A549 (cell line): ENCODE measurements around the gene MUC3A. TPM values are rescaled to one million over a fixed set of nuclear protein-coding genes. Genes with fewer than 3 reads are reported as not detected.
"Not testable (repeated sequence)": the region's sequence is repeated elsewhere in the genome, so short reads cannot be mapped to it uniquely, and the experiment has no call there.

Experiments used
- ATAC-seq, 2 experiments: fragments of 200-7000 bp in 1 of 2; fragments of >200 bp in 1 of 2; cut with Nextera tagmentation in 1 of 2; cut with Tn5 transposase in 1 of 2; 3 replicates each; pipeline versions ENCODE4 v1.8.0 to v1.9.1; 2018 to 2020; ENCODE audit warnings: mild to moderate bottlenecking in 1 of 2, moderate library complexity in 1 of 2
- CTCF ChIA-PET: fragments of 300-600 bp; sonication (Branson Sonifier 250); formaldehyde crosslinking; extraction: SDS; loops from one replicate; lab custom pipeline; 2021; ENCODE audit warnings: antibody characterized with exemption, inconsistent platforms; lab: Yijun Ruan, JAX
- POLR2A ChIA-PET: fragments of 350-600 bp; formaldehyde crosslinking; extraction: SDS; loops from one replicate; lab custom pipeline; 2021; ENCODE audit warnings: antibody characterized with exemption, inconsistent platforms; lab: Yijun Ruan, JAX
- DNase-seq, 2 experiments: peaks; one replicate each; pipeline versions ENCODE4 v3.0.0 to v3.0.0-alpha.2; 2011 to 2016; ENCODE audit warnings: low read depth in 1 of 2, low spot score in 1 of 2
- FAIRE-seq: peaks from 2 replicates; lab custom pipeline; 2011; peaks lifted over from hg19 to GRCh38; lab: Jason Lieb, UNC
- H3K27ac ChIP-seq, 2 experiments: fragments of >200 bp; sonication (Bioruptor Twin); formaldehyde crosslinking; 3 replicates each; pipeline ENCODE4 v1.5.1; 2016 to 2017
- H3K4me1 ChIP-seq: fragments of >200 bp; sonication (Bioruptor Twin); formaldehyde crosslinking; 3 replicates; pipeline ENCODE4 v1.6.1; 2016
- H3K4me2 ChIP-seq: fragments of >200 bp; sonication (Bioruptor Twin); formaldehyde crosslinking; 3 replicates; pipeline ENCODE4 v1.6.1; 2016
- H3K4me3 ChIP-seq: fragments of >200 bp; sonication (Bioruptor Twin); formaldehyde crosslinking; 3 replicates; pipeline ENCODE4 v1.5.1; 2016
- H3K9me3 ChIP-seq: fragments of >200 bp; sonication (Bioruptor Twin); formaldehyde crosslinking; 3 replicates; pipeline ENCODE4 v1.6.1; 2016
- CEBPB ChIP-seq, 2 experiments: fragments of >200 bp in 1 of 2; sonication (Bioruptor Twin) in 1 of 2; formaldehyde crosslinking in 1 of 2; IDR thresholded peaks; 2 replicates each; pipeline ENCODE4 v1.6.1; 2012 to 2016
- CHD2 ChIP-seq: fragments of 150-350 bp; IDR thresholded peaks from 2 replicates; pipeline ENCODE4 v1.6.1; 2014; ENCODE audit warnings: low read length; ENCODE audit not compliant: partially characterized antibody
- ESRRA ChIP-seq: fragments of 150-350 bp; IDR thresholded peaks from 2 replicates; pipeline ENCODE4 v1.6.1; 2014; ENCODE audit warnings: mild to moderate bottlenecking, low read length, borderline replicate concordance
- FOSL2 ChIP-seq, 2 experiments: fragments of 450-650 bp in 1 of 2; fragments of >200 bp in 1 of 2; sonication (Bioruptor Twin) in 1 of 2; formaldehyde crosslinking; IDR thresholded peaks; 2 replicates each; pipeline versions ENCODE4 v1.5.0 to v1.6.1; 2016 to 2020; ENCODE audit warnings: mild to moderate bottlenecking in 1 of 2, moderate library complexity in 1 of 2
- GATA3 ChIP-seq: IDR thresholded peaks from 2 replicates; pipeline ENCODE4 v1.6.1; 2012; ENCODE audit warnings: borderline replicate concordance
- HOXB13 ChIP-seq: fragments of 250-450 bp; sonication (Bioruptor Pico); IDR thresholded peaks from 2 replicates; pipeline ENCODE4 v1.5.0; 2020; ENCODE audit warnings: low read depth, mild to moderate bottlenecking, moderate library complexity
- MAFK ChIP-seq: fragments of 450-650 bp; IDR thresholded peaks from 2 replicates; pipeline ENCODE4 v1.6.1; 2014; ENCODE audit not compliant: partially characterized antibody
- POLR2A ChIP-seq: IDR thresholded peaks from 2 replicates; pipeline ENCODE4 v1.6.1; 2012; ENCODE audit warnings: mild to moderate bottlenecking, low read length
- RARB ChIP-seq: fragments of 250-450 bp; sonication (Bioruptor Pico); IDR thresholded peaks from 2 replicates; pipeline ENCODE4 v1.8.0; 2021; ENCODE audit warnings: mild to moderate bottlenecking, moderate library complexity
- RFX5 ChIP-seq: fragments of 450-650 bp; IDR thresholded peaks from 2 replicates; pipeline ENCODE4 v1.7.1; 2014; ENCODE audit warnings: antibody characterized with exemption, mild to moderate bottlenecking, moderate library complexity
- SMC3 ChIP-seq: fragments of >200 bp; sonication (Bioruptor Twin); formaldehyde crosslinking; IDR thresholded peaks from 3 replicates; pipeline ENCODE4 v1.6.1; 2018; ENCODE audit warnings: inconsistent platforms
- SREBF2 ChIP-seq: fragments of 450-650 bp; IDR thresholded peaks from 2 replicates; pipeline ENCODE4 v1.6.1; 2014; ENCODE audit warnings: mild to moderate bottlenecking, moderate library complexity
- TP53 ChIP-seq: fragments of 250-450 bp; sonication (Bioruptor Pico); IDR thresholded peaks from 2 replicates; pipeline ENCODE4 v1.5.0; 2021; ENCODE audit warnings: mild to moderate bottlenecking, moderate library complexity
- ZNF302 ChIP-seq: fragments of 250-450 bp; sonication (Bioruptor Pico); IDR thresholded peaks from 2 replicates; pipeline ENCODE4 v1.9.0; 2021; ENCODE audit warnings: inconsistent platforms, mild to moderate bottlenecking, moderate library complexity
- WGBS: methylation state at CpG from one replicate; pipeline ENCODE4 v1.1.6; 2017; ENCODE audit errors: missing lambda C conversion rate; 5-methylcytosine and 5-hydroxymethylcytosine counted together
- polyA plus RNA-seq, 4 experiments: library from polyadenylated mRNA; depleted of rRNA in 3 of 4; stranded (reverse); fragments of >200 nt; fragmentation: RNase III in 1 of 4; extraction: RNeasy Plus Mini Kit Qiagen cat#74134 plus additional on column Dnase treatment in 1 of 4; gene quantifications; 2 replicates in 3 of 4; 3 replicates in 1 of 4; pipeline ENCODE4 v1.2.3, GENCODE V29; 2011 to 2017
- TF ChIP-seq, protein P1 (sequence below): fragments of >200 bp; sonication (Bioruptor Twin); formaldehyde crosslinking; IDR thresholded peaks from 3 replicates; pipeline ENCODE4 v1.6.1; 2016
- TF ChIP-seq, protein P2 (sequence below): fragments of >200 bp; sonication (Bioruptor Twin); formaldehyde crosslinking; IDR thresholded peaks from 3 replicates; pipeline ENCODE4 v1.5.1; 2016
- TF ChIP-seq, protein P3 (sequence below): IDR thresholded peaks from 2 replicates; pipeline ENCODE4 v1.6.1; 2012
- TF ChIP-seq, protein P4 (sequence below): IDR thresholded peaks from 2 replicates; pipeline ENCODE4 v1.6.1; 2012

MUC3A gene
- polyA plus RNA-seq, 2 of the 4 experiments (the other 2 are of a cell fraction): 4.0 to 6.9 TPM

DNA sequence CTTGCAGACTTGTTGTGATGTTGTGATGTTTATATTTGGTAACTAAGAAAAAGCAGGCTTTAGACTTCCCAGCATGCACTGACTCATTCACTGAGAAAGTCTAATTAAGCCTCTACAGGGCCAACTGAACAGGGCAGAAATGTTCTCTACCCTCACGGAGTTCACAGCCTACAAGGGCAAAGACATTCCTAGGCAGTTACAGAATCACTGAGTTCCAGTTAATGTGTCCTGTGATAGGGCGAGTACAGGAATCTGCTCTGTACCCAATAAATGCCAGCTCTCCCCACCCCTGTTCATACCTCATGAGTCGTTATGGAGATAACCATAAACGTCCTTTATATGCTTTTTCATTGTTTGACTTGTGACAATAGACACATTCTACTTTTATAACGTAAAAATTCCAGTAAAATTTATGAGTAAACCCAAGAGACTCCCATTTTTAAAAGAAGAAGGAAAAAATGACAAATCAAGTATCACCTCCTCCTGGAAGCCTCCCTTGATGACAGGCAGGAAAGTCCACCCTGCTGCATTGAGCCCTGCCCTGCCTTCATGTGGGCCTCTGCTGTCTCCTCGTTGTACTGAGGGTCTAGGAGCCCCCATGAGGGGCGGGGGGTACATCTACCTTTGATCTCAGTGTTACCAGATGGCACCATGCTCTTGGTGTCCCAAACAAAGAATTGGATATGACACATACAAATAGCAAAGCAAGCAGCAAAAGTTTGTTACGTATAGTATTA lies 34.3 kb downstream of the MUC3A start (continued):
- TF ChIP-seq GATA3 (peak; percentile 37; the same call in 1 of the 2 replicates), RFX5 (peak; percentile 89; the same call in 1 of the 2 replicates), SREBF2 (no peak), SMC3 (no peak), POLR2A (no peak), ZNF302 (CRISPR knock-in tag) (no peak), CEBPB (IDR thresholded peaks at IDR 0.05) (no peak), RARB (CRISPR knock-in tag) (no peak), MAFK (peak; percentile 23), CHD2 (no peak), HOXB13 (CRISPR knock-in tag) (no peak), TP53 (no peak), ESRRA (no peak)
- TF ChIP-seq, protein P1, sequence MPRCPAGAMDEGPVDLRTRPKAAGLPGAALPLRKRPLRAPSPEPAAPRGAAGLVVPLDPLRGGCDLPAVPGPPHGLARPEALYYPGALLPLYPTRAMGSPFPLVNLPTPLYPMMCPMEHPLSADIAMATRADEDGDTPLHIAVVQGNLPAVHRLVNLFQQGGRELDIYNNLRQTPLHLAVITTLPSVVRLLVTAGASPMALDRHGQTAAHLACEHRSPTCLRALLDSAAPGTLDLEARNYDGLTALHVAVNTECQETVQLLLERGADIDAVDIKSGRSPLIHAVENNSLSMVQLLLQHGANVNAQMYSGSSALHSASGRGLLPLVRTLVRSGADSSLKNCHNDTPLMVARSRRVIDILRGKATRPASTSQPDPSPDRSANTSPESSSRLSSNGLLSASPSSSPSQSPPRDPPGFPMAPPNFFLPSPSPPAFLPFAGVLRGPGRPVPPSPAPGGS: no peak
- TF ChIP-seq, protein P2, sequence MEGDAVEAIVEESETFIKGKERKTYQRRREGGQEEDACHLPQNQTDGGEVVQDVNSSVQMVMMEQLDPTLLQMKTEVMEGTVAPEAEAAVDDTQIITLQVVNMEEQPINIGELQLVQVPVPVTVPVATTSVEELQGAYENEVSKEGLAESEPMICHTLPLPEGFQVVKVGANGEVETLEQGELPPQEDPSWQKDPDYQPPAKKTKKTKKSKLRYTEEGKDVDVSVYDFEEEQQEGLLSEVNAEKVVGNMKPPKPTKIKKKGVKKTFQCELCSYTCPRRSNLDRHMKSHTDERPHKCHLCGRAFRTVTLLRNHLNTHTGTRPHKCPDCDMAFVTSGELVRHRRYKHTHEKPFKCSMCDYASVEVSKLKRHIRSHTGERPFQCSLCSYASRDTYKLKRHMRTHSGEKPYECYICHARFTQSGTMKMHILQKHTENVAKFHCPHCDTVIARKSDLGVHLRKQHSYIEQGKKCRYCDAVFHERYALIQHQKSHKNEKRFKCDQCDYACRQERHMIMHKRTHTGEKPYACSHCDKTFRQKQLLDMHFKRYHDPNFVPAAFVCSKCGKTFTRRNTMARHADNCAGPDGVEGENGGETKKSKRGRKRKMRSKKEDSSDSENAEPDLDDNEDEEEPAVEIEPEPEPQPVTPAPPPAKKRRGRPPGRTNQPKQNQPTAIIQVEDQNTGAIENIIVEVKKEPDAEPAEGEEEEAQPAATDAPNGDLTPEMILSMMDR: no peak
- TF ChIP-seq, protein P3, sequence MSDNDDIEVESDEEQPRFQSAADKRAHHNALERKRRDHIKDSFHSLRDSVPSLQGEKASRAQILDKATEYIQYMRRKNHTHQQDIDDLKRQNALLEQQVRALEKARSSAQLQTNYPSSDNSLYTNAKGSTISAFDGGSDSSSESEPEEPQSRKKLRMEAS: no peak
- TF ChIP-seq, protein P4, sequence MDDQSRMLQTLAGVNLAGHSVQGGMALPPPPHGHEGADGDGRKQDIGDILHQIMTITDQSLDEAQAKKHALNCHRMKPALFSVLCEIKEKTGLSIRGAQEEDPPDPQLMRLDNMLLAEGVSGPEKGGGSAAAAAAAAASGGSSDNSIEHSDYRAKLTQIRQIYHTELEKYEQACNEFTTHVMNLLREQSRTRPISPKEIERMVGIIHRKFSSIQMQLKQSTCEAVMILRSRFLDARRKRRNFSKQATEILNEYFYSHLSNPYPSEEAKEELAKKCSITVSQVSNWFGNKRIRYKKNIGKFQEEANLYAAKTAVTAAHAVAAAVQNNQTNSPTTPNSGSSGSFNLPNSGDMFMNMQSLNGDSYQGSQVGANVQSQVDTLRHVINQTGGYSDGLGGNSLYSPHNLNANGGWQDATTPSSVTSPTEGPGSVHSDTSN: no peak
- TF ChIP-seq, all 56 proteins: peak for 6

DNA sequence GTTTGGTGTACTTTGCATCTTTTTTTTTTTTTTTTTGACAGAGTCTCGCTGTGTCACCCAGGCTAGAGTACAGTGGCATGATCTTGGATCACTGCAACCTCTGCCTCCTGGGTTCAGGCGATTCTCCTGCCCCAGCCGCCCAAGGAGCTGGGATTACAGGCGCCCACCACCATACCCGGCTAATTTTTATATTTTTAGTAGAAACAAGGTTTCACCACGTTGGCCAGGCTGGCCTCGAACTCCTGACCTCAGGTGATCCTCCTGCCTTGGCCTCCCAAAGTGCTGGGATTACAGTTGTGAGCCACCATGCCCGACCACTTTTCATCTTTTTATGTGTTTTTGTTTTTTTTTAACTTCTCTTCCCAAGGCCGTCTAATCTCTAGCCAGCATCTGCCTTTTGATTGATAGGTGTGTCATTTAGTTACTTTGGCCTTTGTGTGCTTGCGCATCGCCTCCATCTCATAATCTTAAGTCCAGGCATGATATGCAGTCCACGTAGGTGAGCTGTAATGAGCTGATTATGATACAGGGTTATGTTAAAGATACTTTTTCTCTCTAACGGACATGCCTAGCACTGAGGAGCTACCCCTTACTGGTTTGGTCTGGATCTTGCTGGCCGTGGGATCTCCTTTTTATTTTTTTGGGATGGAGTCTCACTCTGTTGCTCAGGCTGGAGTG lies 35.0 kb downstream of the MUC3A start:
- Histone ChIP-seq H3K27ac (peak overlapping the region; percentile 59 to 60; a peak in 4 of 6 replicates), H3K4me1 (peaks cover 29% of the 10 kb centered on the region)
- not testable (repeated sequence) for DNase-seq, H3K4me2 ChIP-seq, FAIRE-seq, ATAC-seq, H3K9me3 ChIP-seq, H3K4me3 ChIP-seq
- 72% methylated on average over 14 of the region's 14 CpGs for WGBS
- CTCF ChIA-PET: interaction anchor here (0.6 to 2.9 kb wide), 4 partner anchors 8 to 186 kb away, joined by 3 to 12 read pairs (median 4); no protein-coding TSS in a partner anchor
- POLR2A ChIA-PET: interaction anchor here (0.5 to 0.7 kb wide), 2 partner anchors 11 to 157 kb away, joined by 3 to 4 read pairs; no protein-coding TSS in a partner anchor

DNA sequence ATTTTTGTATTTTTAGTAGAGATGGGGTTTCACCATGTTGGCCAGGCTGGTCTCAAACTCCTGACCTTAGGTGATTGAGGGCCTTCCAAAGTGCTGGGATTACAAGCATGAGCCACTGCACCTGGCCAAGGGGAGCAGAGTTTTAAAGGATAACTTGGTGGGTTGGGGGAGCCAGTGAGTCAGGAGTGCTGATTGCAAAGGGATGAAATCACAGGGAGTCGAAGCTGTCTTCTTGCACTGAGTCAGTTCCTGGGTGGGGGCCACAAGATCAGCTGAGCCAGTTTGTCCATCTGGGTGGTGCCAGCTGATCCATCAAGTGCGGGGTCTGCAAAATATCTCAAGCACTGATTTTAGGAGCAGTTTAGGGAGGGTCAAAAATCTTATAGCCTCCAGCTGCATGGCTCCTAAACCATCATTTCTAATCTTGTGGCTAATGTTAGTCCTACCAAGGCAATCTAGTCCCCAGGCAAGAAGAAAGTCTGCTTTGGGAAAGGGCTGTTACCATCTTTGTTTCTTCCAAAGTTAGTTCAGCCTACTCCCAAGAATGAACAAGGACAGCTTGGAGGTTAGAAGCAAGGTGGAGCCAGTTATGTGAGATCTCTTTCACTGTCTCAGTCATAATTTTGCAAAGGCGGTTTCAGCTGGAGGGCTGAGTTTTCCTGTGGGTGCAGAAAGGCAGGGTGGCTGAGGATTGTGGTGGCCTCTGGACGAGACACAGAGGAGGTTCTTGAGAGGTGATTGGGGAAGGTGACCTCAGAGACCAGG lies 35.9 kb downstream of the MUC3A start:
- peak in 1 of 2 experiments; percentile 52 for DNase-seq
- CTCF ChIA-PET: interaction anchor here (2.9 kb wide), 1 partner anchor 74 kb away, joined by 12 read pairs; no protein-coding TSS in a partner anchor
- POLR2A ChIA-PET; H3K4me2 ChIP-seq; H3K4me3 ChIP-seq; TF ChIP-seq FOSL2 (IDR thresholded peaks at IDR 0.05): not testable (repeated sequence)
- 50% methylated on average over 4 of the region's 4 CpGs for WGBS
- H3K4me1 ChIP-seq: peaks cover 29% of the 10 kb centered on the region
- peak; percentile 33; the same call in 1 of the 2 replicates for TF ChIP-seq FOSL2 (CRISPR knock-in tag; IDR thresholded peaks at IDR 0.05)
- TF ChIP-seq, all 56 proteins: peak for 1; not testable (repeated sequence) for 55
- H3K9me3 ChIP-seq, ATAC-seq, FAIRE-seq: not testable (repeated sequence)
- peak overlapping the region; percentile 60 to 64; a peak in 4 of 6 replicates for H3K27ac ChIP-seq
